Fibroblast of the aortic adventitia (primary cell): ENCODE measurements around the gene CENPN. TPM values are rescaled to one million over a fixed set of nuclear protein-coding genes. Genes with fewer than 3 reads are reported as not detected.

Experiments
- DNase-seq: peaks from one replicate; pipeline ENCODE4 v3.0.0-alpha.2; 2010; ENCODE audit warnings: low read depth
- H3K4me3 ChIP-seq: 2 replicates; pipeline ENCODE4 v1.5.1; 2011; ENCODE audit warnings: low read depth, mild to moderate bottlenecking, control low read depth, low read length, moderate library complexity
- CTCF ChIP-seq: IDR thresholded peaks from 2 replicates; pipeline ENCODE4 v1.5.1; 2011; ENCODE audit warnings: mild to moderate bottlenecking, low read length, control low read depth, inconsistent platforms; ENCODE audit not compliant: insufficient read depth
- total RNA-seq: library from RNA; depleted of rRNA; stranded (reverse); fragments of >200 nt; gene quantifications from 2 replicates; pipeline ENCODE4 v1.2.3, GENCODE V29; 2012; ENCODE audit warnings: low replicate concordance

Gene CENPN
- 9.9 and 65.5 TPM in 2 replicates for total RNA-seq

DNA sequence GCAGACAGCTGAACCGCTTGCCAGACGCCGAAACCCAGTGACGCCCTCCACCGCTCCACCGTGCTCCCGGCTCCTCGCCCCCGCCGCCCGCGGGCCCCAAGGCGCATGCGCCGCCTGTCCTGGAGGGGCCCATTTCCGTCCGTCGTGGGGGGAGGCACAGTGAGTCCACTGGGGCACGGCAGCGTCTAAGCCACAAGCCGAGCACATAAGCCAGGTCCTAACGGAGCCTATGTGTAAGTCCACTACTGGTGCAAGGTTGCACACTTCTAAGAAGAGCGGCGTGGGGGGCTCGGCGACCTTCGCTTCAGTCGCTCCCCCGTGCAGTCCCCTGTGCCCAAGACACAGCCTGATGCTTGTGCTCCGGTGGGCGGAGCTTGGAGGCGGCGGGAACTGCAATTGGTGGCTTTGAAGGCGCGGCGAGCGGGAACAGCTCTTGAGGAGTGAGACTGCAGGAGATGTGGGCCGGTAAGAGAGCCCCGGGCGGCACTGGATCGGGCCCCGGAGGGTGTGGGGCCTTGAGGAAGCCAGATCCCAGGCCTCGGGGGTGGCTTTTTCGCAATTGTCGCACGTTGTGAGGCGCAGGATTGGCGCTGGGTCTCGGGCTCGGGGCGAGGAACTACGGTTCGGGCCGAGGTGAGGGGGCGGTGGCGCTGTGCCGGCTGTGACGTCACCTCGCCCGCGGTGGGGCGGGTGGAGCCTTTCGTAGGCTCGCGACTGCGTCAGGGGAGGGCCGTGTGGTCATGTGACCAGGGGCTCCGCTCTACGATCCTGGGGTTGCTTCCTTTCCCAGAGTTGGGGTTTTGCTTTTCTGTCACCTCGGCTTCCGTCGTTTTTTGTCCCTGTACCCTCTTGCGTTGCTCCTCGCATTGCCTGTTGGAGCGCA, at the start of gene CENPN, which contains the start of gene CMC2:
CENPN (plus strand) TSS at position 402 of the 883 bp plus-strand sequence. CDS start 4,726 bp downstream, outside the sequence.
CMC2 (minus strand) TSS at position 73 of the 883 bp plus-strand sequence. CDS start 9,491 bp downstream, outside the sequence.
- peak; percentile 99 for DNase-seq
- peak; percentile 28 for TF ChIP-seq CTCF
- peak within 1 kb of the TSS; percentile 77 for H3K4me3 ChIP-seq

DNA sequence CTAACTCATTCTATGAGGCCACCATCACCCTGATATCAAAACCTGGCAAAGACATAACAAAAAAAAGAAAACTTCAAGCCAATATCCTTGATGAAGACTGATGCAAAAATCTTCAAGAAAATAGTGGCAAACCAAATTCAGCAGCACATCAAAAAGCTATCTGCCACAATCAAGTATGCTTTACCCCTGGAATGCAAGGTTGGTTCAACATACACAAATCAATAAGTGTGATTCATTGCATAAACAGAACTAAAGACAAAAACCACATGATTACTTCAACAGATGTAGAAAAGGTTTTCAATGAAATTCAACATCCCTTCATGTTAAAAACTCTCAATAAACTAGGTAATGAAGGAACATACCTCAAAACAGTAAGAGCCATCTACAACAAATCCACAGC, 48.7 kb upstream of the CENPN start:
- H3K4me3 ChIP-seq: no peak overlapping the region
- no peak for DNase-seq
- no peak for TF ChIP-seq CTCF

DNA sequence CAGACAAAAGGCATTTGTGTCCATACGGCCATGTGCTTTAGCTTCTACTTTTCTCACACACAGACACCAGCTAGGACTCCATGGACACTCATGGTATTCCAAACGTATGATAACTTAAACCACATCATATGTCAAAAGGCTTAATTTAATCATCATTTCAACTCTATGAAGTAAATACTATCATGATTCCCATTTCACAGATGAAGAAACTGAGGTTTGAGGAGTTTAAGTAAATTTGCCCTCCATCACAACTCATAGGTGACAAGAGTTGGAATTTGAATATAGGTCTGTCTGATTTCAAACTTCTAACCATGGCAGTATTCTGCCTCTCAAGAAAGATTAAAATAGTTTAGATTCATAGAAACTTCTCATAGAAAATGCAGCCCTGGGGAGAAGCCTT, 44.1 kb upstream of the CENPN start:
- DNase-seq: no peak
- no peak for TF ChIP-seq CTCF
- H3K4me3 ChIP-seq: no peak overlapping the region

DNA sequence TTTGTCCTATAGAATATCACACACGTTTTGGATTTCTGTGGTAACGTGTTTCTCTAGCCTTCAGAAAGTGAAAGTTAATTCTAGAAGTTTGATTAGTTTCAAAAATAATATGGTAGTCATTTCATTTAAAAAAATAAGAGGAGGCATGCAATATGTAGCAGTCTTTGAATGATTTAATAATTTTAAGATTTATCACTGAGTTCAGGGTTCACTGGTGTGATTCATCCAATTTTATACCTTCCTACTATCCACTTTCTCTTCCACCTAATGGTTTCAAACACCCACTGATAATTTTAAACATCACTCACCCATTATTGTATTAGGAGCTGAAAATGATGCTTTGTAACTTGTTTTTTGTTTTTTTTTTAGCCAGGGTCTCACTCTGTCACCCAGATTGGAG, 42.7 kb upstream of the CENPN start:
- TF ChIP-seq CTCF: no peak
- H3K4me3 ChIP-seq: no peak overlapping the region
- DNase-seq: no peak

- DNase-seq: no peak
- H3K4me3 ChIP-seq: no peak overlapping the region
- TF ChIP-seq CTCF: no peak
Measured at GRCh38 chr16:80966617-80967016, 40.4 kb upstream of the CENPN start.

GRCh38 chr16:80968386-80969113, 38.5 kb upstream of the CENPN start:
- DNase-seq: peak; percentile 47
- TF ChIP-seq CTCF: no peak

More at GRCh38 chr16:80968386-80969113, 38.5 kb upstream of the CENPN start:
- H3K4me3 ChIP-seq: no peak overlapping the region
